GM12865 (cell line): ENCODE data around the gene PCNT.

Experiments used
- DNase-seq: peaks from one replicate; pipeline ENCODE4 v3.0.0; 2010; ENCODE audit warnings: low read depth
- H3K4me3 ChIP-seq: 2 replicates; pipeline ENCODE4 v1.5.1; 2011; ENCODE audit warnings: mild to moderate bottlenecking, low read depth, low read length, control low read depth
- CTCF ChIP-seq: IDR thresholded peaks from 2 replicates; pipeline ENCODE4 v1.5.1; 2011; ENCODE audit warnings: low read length, control low read depth, low read depth, inconsistent platforms; ENCODE audit not compliant: insufficient read depth; ENCODE audit errors: missing control alignments

The PCNT gene

GRCh38 chr21:46418265-46418946 is 94.5 kb downstream of the PCNT start:
- H3K4me3 ChIP-seq = no peak overlapping the region
- no peak for DNase-seq
- no peak for TF ChIP-seq CTCF

GRCh38 chr21:46420241-46421190 is 96.6 kb downstream of the PCNT start:
- TF ChIP-seq CTCF = no peak
- no peak for DNase-seq
- no peak overlapping the region for H3K4me3 ChIP-seq

- H3K4me3 ChIP-seq = no peak overlapping the region
- no peak for DNase-seq
- no peak for TF ChIP-seq CTCF
These were observed 97.3 kb downstream of the PCNT start for GRCh38 chr21:46421191-46421750.

GRCh38 chr21:46421756-46422555 is 98.0 kb downstream of the PCNT start:
- DNase-seq = no peak
- no peak overlapping the region for H3K4me3 ChIP-seq
- TF ChIP-seq CTCF = no peak

- H3K4me3 ChIP-seq = no peak overlapping the region
- DNase-seq = no peak
- TF ChIP-seq CTCF = no peak
These were observed 98.8 kb downstream of the PCNT start for GRCh38 chr21:46422636-46423241.

- no peak overlapping the region for H3K4me3 ChIP-seq
- DNase-seq = no peak
- TF ChIP-seq CTCF = no peak
These were observed 99.6 kb downstream of the PCNT start for GRCh38 chr21:46423546-46424038.
